NCI-H748 (cell line): ENCODE data around the gene DOCK1.
"Not testable (repeated sequence)": the region's sequence is repeated elsewhere in the genome, so short reads cannot be mapped to it uniquely, and the experiment has no call there.

Experiments
- DNase-seq: peaks from one replicate; lab custom pipeline; 2025; ENCODE audit not compliant: unreplicated experiment; lab: John Stamatoyannopoulos, UW

Gene DOCK1

GRCh38 chr10:126904818-126905701 is at the start of gene DOCK1:
DOCK1 (plus strand) TSS chr10:126905428; CDS start chr10:126905518, 90 bp downstream.
- DNase-seq = peak; percentile 56

DNA sequence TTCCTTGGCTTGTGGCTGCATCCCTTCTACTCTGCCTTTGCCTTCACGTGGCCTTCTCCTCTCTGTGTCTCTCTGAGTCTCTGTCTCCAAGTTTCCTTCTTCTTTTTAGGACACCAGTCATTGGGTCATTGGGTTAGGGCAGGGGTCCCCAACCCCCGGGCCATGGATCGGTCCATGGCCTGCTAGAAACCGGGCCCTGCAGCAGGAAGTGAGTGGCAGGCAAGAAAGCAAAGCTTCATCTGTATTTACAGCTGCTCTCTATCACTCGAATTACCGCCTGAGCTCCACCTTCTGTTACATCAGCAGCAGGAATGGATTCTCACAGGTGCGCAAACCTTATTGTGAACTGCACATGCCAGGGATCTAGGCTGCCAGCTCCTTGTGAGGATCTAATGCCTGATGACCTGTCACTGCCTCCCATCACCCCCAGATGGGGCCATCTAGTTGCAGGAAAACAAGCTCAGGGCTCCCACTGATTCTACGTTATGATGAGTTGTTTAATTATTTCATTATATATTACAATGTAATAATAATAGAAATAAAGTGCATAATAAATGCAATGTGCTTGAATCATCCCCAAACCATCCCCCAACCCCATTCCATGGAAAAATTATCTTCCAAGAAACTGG is 47.9 kb upstream of the DOCK1 start:
- DNase-seq = no peak

DNA sequence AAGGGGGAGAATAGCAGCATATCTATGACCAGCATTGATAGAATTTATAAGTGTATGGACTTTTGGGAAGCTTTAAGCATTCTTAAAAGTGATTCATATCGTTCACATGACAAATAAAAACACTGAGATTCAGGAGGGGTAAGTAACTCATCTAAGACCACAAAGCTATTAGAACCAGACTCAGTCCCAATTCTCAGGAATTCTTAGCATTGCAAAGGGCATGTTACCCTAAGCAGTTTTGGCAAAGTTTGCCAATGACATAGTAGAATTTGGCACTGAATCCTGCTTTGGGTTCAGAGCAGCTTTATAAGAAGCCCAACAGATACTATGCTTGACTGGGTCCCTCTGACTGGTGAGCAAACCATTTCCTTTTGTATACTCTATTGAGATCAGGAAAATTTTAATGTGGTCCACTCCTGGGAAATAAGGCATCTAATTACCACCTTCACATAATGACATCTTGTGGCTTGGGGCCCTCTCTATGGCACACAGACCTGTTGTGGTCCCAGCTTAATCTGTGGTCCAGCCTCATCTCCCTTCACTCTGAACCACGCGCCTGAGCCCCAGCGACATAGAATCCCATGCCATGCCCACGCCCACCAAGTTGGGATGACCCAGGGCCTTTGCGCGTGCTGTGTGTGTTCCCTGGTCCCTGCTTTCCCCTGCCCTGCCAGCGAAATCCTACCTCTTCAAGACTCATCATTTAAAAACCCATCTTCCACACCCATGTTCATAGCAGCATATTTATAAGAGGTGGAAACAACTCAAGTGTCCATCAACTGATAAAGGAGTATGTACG is 37.5 kb upstream of the DOCK1 start:
- no peak for DNase-seq

GRCh38 chr10:126868371-126868770 is 36.9 kb upstream of the DOCK1 start:
- no peak for DNase-seq

DNA sequence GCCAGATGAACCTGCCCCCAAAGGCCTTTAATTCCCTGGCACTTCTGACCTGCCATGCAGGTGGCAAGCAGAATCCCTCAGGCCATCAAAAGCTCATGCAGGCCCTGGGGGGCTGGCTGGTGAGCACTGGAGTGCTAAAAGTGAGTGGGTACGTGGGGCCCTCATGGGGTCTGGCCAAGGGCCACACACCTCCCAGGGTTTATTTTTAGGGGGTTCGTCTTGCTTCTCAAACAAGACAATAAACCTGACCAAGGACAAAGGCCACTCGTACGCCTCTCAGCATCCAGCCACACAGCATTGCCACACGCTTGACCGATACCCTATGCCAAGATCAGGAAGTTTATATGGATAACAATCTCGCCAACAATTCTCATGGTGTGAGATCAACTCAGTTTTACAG is 33.1 kb upstream of the DOCK1 start:
- no peak for DNase-seq

GRCh38 chr10:126872768-126873167 is 32.5 kb upstream of the DOCK1 start:
- no peak for DNase-seq

- no peak for DNase-seq
Observed at GRCh38 chr10:126876456-126876855, 28.8 kb upstream of the DOCK1 start.

DNA sequence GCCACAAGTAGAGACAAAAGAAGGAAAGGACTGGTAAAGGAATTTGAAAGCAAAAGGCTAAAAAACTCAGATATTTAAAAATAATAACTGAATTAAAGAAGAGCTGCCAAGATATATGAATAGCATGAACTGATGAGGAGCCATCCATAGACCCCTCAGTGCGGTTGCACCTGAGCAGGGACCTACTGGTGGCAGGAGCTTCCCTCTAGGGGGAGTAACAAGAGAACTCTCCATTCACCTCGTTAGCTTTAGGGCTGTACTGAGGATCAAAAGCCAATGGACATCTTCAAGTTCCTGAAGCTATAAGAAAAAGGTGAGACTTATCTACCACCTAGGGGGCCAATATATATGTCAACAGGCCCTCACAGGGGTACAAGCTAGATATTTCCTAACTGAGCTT is 27.8 kb upstream of the DOCK1 start:
- no peak for DNase-seq

DNA sequence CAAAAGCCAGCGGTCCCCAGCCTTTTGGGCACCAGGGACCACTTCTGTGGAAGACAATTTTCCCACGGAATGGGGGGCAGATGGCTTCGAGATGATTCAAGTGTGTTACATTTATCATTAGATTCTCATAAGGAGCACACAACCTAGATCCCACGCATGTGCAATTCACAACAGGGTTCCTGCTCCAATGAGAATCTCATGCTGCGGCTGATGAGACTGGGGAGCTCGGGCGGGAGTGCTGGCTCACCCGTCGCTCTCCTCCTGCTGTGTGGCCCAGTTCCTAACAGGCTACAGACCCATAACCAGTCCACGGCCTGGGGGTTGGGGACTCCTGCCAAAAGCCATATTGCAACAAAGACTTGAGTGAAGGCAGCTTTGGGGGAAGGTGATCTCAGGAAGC is 26.6 kb upstream of the DOCK1 start:
- DNase-seq = no peak

GRCh38 chr10:126880926-126881325 is 24.3 kb upstream of the DOCK1 start:
- DNase-seq = no peak

- peak; percentile 57 for DNase-seq
Observed at GRCh38 chr10:126882055-126882454, 23.2 kb upstream of the DOCK1 start.

- not testable (repeated sequence) for DNase-seq
Observed at GRCh38 chr10:126888436-126888835, 16.8 kb upstream of the DOCK1 start.

GRCh38 chr10:126889421-126889820 is 15.8 kb upstream of the DOCK1 start:
- no peak for DNase-seq

- not testable (repeated sequence) for DNase-seq
Observed at GRCh38 chr10:126890797-126891196, 14.4 kb upstream of the DOCK1 start.

GRCh38 chr10:126892226-126893175 is 12.7 kb upstream of the DOCK1 start:
- DNase-seq = no peak

- no peak for DNase-seq
Observed at GRCh38 chr10:126893206-126893605, 12.0 kb upstream of the DOCK1 start.

- no peak for DNase-seq
Observed at GRCh38 chr10:126893841-126894240, 11.4 kb upstream of the DOCK1 start.

DNA sequence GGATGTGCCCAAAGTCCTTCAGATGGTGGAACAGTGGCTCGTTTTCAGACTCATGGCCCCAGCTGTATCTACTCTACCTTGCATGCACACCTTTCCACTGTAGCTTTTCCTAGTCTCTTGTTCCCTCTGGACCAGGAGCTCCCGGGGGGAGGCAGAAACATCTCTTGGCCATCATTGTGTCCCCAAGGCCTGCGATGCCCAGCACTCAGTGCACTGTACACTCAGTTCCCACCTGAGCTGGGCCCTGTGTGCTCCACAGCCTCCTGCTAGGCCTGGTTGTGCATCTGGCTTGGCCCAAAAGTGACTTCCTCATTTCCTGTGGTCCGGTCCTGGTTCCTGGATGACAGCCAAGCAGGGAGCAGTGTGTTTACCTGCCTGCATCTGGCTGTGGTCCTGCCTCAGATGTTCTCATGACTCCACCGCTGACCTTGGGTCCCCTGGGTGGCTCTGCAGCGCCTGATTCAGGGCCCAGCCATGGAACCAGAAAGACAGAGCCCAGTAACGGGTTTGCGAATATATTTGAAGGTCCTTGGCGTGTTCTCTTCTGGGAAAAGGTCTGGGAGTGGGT is 9.9 kb upstream of the DOCK1 start:
- DNase-seq = no peak

DNA sequence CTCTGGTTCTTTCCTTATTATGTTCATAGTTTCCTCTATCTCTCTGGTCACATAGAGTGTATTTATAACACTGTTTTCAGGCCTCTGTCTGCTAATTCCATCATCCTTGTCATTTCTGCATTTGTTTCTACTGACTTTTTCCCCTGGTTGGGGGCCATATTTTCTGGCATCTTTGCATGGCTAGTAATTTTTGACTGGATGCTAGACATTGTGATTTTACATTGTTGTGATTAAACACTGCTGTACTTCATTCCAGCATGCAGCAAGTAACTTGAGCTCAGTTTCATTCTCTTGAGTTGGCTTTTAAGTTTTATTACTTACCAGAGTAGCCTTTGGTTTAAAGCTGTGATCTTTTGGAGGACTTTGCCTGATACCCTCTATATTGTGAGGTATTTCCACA is 6.8 kb upstream of the DOCK1 start:
- no peak for DNase-seq

DNA sequence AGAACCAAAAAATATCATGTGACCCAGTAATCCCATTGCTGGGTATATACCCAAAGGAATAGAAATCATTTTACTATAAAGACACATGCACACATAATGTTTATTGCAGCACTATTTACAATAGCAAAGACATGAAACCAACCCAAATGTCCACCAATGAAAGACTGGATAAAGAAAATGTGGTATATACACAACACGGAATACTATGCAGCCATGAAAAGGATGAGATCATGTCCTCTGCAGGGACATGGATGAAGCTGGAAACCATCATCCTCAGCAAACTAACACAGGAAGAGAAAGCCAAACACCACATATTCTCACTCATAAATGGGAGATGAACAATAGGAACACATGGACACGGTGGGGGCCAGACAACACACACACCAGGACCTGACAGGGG is 5.7 kb upstream of the DOCK1 start:
- DNase-seq = not testable (repeated sequence)
